ENCODE data around the gene ANKMY1.

Gene ANKMY1

DNA sequence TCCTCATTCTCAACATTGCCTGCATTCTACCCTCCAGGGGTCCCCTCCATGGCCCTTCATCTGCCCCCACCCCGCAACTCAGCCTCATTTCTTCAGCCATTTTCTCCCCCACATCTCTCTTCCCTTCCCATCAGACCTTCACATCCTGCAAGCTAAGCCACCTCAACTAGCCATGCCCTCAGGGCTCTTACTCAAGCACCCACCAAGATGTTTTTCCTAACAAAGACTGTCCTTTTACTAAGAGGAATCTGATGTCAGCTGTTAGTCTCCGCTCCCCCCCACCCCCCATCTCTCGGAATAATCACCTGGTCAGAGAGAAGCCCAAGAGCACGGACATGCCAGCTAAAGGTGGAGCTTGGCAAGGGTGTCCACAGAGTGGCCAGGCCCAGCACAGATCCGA, 24.0 kb upstream of the ANKMY1 start:
- no peak for DNase-seq (ENCODE audit: low spot score)
- FAIRE-seq = no peak

DNA sequence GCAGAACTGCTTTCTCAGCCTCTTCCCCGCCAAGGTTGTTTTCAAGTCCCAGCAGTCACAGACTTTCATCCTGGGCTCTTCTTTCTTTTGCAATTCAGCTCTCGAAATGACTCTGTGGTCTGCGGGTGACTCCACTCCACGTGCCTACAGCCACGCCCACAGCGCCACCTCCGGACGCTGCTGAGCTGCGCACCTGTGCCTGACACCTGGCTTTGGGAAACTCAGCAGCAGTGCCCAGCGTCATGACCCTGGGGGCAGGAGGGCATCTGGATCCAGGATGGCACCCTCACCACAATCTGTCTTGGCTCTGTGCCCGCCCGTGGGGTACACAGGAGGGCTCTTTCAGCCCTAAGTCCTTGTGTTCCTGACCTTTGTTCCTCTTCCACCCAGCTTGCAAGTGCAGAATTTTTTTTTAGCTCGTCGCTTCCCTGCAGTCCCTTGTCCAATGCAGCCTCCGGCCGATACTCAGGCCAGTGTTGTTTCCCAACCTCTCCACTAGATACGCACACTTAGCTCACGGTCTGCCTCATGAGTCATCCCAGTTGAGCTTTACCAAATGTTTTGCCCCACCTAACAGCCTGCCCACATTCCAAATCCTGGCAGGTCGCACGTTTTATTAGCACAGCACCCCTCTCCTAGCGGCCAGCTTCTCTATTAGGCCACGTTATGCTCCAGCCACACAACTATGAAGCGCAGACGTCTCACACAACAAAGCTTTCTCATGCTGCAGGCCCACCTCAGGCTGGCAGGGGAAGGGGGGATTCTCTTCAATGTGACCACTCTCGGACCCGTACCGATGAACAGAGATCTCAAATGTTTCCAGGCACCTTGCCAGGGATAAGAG, 22.2 kb upstream of the ANKMY1 start:
- DNase-seq (ENCODE audit: low spot score) = peak; percentile 83
- FAIRE-seq = peak; percentile 92

DNA sequence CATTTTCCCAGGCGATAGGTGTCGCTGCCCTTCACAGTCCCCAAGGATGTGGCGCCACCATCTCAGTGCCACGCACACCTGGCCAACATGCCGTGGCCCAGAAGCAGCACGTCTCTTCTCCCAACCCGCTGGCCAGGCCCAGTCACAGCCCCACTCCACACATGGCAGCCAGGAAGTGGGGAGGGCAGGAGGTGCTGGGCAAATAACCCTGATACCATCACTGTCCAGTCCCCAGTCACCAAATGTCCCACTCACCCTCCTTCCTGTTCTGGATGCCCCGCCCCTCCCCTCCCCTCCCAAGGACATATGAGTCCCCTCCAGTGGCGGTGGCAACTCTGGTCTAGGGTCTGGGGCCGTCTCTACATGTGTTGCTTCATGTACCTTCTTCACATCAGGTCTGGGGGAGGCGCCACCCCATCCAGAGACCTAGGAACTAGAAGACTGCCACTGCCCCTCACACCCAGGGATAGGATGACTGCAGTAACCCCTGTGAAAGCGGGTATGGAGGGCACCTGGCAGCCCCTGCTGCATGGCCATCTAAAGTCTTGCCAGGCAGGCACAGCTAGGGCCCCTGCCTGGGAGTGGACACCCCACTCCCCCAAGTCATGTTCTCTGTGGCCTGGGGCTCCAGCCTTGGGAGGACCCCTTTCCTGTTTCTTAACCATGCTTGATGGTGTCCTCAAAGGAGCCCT, 21.4 kb upstream of the ANKMY1 start:
- no peak for FAIRE-seq
- no peak for DNase-seq (ENCODE audit: low spot score)

DNA sequence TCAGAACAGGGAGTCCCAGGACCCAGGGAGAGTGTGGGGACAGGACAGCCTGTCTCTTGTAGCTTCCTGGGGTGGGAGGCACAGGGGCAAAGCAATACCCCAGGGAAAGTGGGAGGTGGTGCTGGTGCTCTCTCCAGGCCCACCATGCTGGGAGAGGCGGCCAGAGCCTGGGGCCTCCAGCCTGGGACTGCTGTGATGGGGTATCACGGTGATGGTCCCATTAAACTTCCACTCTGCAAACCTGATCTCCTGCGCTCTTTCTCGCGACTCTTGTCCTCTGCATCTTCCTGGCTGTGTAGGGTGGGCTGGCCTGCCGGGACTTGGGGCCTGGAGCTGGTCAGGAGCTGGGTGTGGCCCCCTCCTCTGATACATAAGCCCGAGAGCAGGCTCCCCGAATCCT, 20.7 kb upstream of the ANKMY1 start:
- FAIRE-seq = no peak
- DNase-seq (ENCODE audit: low spot score) = no peak

DNA sequence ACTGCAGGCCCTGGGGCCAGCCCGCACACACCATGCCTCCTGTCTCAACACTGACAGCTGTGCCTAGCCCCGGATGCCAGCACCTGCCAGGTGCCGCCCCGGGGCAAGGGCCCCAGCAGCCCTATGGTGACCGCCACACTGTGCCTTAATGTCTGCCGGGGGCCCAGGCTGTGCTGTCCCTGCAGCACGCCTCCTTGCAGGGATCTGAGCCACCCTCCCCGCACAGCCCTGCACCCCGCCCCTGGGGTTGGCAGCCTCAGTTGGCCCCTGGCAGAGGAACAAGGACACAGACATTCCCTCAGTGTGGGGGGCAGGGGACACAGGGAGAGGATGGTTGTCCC, 20.3 kb upstream of the ANKMY1 start:
- FAIRE-seq = no peak

DNA sequence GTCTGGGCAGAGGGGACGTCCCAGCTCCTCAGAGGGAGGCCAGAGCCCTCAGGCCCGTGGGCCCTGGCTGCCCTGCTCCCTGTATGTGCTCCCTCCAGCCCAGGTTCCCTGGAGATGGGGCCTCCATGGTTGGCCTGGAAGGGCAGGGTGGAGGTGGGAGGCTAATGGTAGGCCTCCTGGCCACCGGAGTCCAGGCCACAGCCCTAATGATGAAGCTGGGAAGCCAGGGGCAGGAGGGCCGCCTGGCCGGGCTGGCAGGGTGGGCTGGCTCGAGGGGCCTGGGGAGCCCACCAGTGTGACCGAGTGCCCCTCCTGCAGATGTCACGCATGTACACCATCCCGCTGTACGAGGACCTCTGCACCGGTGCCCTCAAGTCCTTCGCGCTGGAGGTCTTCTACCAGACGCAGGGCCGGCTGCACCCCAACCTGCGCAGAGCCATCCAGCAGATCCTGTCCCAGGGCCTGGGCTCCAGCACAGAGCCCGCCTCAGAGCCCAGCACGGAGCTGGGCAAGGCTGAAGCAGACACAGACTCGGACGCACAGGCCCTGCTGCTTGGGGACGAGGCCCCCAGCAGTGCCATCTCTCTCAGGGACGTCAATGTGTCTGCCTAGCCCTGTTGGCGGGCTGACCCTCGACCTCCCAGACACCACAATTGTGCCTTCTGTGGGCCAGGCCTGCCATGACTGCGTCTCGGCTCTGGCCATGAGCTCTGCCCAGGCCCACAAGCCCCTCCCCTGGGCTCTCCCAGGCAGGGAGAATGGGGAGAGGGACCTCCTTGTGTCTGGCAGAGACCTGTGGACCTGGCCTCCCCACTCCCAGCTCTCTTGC, 19.7 kb upstream of the ANKMY1 start:
- no peak for DNase-seq (ENCODE audit: low spot score)

More for the DNA sequence above, 20.3 kb upstream of the ANKMY1 start:
- DNase-seq (ENCODE audit: low spot score) = no peak

DNA sequence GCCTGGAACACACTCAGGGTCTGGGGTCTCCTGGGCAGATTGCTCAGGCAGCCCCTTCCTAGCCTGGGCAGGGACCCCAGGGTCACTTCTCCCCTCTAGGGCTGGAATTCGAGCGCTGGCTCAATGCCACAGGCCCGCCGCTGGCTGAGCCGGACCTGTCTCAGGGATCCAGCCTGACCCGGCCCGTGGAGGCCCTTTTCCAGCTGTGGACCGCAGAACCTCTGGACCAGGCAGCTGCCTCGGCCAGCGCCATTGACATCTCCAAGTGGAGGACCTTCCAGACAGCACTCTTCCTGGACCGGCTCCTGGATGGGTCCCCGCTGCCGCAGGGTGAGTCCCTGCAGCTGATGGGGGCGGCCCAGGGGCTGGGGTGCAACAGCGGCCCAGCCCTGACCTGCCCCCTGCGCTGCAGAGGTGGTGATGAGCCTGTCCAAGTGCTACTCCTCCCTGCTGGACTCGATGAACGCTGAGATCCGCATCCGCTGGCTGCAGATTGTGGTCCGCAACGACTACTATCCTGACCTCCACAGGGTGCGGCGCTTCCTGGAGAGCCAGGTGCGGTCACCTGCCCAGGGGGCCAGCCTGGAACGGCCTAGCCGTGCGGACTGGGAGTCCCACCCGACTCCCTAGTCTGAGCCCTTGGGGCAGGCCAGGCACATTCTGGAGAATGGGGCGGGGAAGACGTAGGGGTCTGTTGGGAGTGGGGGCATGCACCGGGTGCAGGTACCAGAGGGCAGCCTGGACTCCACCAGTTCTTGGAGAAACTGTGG, 18.8 kb upstream of the ANKMY1 start:
- DNase-seq (ENCODE audit: low spot score) (no peak), FAIRE-seq (no peak)

More for the DNA sequence above, 19.7 kb upstream of the ANKMY1 start:
- FAIRE-seq = no peak

DNA sequence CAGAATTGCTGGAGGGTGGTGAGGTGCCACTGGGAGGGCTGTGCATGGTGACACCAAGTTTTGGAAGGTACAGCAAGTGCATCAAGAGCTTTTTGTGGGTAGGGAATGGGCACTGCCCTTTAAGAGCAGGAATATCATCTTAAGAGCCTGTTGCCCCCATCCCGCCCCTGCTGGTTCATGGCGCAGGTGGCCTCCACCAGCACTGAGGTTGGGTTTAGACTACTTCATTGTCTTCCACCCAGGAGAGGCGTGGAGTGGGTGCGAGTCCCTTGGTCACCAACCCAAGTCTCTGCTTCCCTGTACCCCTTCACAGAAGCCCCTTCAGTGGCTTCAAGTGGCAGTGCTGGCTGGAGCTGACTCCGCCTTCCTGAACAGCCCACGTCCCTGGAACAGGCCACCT, 18.2 kb upstream of the ANKMY1 start:
- DNase-seq (ENCODE audit: low spot score) (no peak), FAIRE-seq (no peak)

DNA sequence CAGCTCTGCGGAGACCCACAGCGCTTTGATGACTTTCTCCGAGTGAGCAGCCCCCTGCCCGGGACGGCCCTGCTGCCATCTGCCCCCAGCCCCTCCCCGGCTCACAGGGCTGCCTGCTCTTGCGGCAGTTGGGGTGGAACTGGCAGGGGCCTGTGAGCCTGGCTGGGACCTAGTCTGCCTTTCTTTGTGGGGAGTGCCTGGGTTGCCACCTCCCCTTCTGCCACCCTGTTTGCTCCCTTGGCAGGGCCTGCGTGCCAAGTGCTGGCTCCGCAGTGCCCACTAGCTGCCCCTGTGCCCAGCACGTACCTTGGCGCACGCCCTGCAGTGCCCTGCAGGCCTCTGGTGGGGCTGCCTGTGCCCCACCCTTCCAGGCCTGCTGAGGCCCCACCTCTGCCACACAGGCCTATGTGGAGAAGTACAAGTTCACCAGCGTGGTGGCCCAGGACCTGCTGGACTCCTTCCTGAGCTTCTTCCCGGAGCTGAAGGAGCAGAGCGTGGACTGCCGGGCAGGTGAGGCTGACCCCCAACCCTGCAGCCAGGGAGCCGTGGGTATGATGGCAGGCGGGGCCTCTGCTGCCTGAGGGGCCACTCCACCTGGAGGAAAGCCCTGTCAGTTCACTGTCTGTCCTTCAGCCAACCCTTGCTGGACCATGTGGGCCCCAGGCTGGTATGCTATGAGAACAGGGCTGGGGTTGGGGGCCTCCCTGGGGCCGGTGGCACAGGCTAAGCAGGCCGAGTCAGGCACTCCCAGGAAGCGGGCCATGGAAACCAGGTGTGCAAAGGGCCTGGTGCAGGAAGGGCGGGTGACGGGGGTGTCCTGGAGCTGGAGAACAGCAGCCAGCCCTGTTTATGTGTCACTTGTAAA, 17.5 kb upstream of the ANKMY1 start:
- DNase-seq (ENCODE audit: low spot score) = no peak
- no peak for FAIRE-seq

DNA sequence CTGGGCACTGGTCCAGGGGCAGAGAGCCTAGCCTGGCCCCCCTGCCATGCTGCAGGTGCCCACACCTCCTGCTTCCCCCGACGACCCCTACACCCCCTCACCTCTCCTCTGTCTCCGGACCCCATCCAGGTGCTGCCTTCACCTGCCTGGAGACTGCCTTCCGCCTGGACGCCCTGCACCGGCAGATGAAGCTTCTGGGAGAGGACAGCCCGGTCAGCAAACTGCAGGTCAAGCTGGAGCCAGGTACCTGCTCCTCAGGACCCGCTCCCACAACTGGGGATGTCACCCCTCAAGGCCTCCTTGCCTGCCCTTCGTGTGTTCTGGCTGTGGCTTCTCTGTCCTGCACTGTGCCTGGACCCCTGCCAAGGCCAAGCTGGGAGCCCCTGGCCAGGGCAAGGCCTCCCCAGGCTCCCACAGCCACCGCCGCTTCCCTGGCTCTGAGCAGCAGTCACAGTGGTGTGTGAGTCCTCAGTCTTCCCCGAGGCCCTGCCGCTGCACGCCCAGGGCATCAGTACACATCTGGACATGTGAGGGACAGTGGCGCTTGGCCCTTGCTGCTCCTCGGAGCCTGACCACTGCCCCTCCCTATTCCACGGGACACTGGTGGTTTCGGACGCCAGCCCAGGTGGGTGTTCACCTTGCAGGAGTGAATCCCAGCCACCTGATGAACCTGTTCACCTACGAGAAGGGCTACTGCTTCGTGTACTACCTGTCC, 16.8 kb upstream of the ANKMY1 start:
- no peak for FAIRE-seq

DNA sequence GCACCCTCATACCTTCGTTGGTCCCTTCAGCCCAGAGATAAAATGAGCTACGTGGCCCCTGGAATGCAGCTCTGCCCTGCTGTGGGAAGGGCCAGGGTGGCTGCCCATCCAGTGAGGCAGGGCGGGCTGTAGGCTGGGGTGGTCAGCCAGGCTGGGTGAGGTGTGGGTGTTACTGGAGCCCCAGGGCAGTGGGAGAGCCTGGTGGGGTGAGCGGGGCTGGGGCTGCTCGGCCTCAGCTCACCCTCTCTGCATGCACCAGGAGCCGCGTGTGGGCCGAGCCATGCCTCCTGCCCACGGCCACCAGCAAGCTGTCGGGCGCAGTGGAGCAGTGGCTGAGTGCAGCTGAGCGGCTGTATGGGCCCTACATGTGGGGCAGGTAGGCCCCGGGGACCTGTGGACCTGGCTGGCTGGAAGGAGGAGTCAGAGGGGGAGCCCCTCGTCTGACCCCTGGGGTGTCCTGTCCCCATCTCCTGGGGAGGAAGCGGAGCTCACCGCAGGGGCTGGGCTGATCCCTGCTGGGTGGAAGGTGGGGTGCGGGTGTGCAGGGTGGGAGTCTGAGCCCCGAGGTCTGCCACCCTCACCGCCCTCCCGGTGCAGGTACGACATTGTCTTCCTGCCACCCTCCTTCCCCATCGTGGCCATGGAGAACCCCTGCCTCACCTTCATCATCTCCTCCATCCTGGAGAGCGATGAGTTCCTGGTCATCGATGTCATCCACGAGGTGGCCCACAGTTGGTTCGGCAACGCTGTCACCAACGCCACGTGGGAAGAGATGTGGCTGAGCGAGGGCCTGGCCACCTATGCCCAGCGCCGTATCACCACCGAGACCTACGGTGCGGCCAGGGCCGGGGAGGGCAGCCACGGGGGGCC, 16.0 kb upstream of the ANKMY1 start:
- FAIRE-seq (no peak), DNase-seq (ENCODE audit: low spot score) (no peak)

More for the DNA sequence above, 16.8 kb upstream of the ANKMY1 start:
- DNase-seq (ENCODE audit: low spot score) = no peak

DNA sequence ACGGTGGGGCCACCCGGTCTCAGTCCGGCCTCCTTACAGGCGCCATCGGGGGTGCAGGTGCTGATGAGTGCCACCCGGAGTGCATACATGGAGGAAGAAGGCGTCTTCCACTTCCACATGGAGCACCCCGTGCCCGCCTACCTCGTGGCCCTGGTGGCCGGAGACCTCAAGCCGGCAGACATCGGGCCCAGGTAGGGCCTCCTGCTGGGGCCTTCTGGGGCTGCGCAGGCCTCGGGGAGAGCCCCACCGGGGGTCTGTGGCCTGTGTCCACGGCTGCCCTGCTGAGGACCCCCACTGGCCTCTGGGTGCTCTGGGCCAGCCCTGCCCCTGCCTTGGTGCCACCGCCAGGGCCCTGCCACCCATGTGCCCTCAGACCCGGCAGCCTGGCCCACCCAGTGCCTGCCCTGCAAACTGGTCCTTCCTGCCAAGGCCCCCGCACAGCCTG, 15.3 kb upstream of the ANKMY1 start:
- DNase-seq (ENCODE audit: low spot score) (no peak), FAIRE-seq (no peak)

DNA sequence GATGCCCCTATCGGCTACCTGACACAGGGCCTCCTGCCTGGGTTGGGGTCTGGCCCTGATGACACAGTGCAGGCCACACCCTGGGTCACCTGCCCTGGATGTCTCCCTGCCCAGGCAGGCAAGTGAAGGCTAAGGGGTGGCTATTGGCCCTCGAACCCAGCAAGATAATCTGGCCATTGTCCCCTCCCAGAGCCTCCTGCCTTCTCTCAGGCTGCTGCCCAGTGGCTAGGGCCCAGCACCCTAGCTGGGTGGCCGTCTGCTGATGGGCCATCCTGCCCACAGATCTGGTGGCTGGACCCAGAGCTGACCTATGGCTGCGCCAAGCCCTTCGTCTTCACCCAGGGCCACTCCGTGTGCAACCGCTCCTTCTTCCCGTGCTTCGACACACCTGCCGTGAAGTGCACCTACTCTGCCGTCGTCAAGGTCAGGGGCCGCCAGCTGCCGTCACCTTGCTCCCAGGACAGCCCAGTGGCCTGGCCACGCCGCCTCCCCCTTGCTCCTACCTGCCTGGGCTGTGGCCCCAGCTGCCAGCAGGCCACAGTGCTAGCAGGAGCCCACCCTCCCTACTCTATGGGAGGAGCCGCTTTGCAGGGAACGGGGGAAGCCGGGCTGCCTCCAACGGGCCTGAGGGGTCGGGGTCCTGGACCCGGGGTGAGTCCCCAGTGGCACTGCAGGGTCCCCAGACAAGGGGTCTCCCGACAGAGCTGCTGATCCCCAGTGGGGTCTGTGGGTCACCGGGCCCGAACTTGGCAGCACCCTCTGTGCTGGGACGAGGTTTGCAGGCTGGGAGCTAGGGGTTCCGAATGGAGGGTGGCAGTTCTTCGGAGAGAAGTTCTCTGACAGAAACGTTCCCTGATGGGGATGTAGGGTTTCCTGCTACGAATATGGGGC, 14.6 kb upstream of the ANKMY1 start:
- DNase-seq (ENCODE audit: low spot score) = no peak
- no peak for FAIRE-seq

DNA sequence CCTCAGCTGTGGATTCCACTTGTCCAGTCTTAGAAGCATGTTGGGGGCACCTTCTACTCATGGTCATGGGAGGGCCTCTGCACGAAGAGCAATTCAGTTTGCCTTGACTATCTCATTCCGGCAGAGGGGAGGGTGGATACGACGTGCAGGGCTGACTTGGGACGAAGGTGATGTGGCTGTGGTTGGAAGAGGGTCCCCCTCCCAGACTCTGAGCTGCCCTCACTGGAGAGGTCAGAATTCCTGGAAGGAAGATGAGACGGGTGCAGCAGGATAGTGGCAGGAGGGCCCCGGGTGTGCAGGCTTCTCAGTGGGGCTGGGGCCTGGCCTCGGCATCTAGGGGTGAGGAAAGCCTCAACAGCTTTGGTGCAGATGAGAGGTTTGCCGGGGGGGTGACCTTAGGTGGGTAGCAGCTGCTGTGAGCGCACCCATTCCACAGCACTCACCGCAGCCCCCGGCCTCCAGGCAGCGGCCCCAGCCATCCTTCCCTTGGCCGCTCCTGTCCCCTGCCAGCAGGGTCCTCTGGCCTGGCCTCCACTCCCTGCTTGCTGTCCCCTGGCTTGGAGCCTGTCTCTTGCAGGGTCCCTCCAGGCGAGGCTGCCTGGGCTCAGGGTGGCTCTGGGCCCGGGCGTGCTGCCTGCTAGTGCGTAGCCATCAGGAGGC, 13.7 kb upstream of the ANKMY1 start:
- peak; percentile 66 for FAIRE-seq
- DNase-seq (ENCODE audit: low spot score) = no peak

DNA sequence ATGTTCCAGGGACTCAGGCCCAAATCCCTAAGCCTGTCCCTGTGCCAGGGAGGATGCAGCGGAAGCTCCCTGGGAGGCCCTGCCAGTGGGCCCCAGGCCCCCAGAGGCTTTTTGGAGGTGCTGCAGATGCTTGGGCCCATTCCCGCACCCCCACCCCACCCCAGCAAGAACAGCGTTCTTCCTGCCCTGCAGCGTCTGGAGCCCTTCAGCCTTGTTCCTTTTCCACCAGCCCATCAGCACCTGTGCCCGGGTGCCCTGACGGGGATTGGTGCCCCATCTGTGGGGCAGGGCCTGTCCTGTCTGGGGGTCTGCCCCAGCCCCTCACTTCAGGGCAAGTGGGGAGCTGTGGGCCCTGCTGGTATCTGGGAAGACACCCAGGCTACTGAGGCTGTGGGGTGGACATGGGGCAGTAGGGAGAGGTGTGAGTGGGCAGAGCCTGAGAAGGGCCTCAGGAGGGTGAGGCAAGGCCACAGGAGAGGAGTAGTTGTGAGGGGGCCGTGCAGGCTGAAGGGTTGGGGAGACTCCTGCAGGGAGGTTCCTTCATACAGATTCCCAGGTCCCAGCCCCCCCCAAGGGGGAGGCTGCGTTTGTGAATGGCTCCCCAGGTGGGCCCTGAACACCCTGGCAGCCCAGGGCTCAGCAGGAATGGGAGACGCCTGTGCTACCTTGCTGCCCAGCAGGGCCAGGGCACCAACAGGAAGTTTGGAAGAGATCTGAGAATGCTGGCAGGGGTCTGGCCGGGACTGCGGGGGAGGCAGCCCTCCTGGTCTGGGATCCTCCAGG, 12.9 kb upstream of the ANKMY1 start:
- DNase-seq (ENCODE audit: low spot score) (no peak), FAIRE-seq (no peak)

DNA sequence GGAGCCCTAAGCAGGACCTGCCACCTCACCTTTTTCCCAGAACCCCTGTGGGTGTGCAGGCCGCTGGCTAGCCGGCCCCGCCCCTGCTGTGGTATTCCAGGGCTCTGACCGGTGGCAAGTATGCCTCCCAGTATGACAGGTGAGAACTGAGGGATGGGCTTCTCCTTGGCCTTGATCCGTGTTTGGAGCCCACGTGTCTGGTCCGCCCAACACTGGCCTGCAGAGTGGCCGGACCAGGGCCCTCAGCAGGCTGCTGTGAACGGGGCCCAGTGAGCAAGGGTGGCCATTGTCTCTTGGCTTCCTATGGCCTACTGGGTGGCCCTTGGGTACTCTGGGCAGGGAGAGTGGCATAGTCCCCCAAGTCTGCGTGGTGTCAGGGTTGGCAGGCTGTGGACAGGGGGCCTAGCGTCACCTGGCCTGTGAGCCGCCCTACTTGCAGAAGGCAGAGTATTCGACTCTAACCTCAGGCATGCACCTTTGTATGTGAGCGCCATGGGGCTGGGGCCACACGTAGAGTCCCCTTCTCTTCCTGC, 12.3 kb upstream of the ANKMY1 start:
- FAIRE-seq (no peak), DNase-seq (ENCODE audit: low spot score) (no peak)

Measured in urothelium cell line (cell line).